ENCODE results near the gene IL27RA.
A peak's percentile ranks its signal among the peaks of the same experiment; 100 is the strongest.
"Not testable (repeated sequence)": the region's sequence is repeated elsewhere in the genome, so short reads cannot be mapped to it uniquely, and the experiment has no call there.

Gene IL27RA

GRCh38 chr19:14019100-14019499 lies 12.5 kb upstream of the IL27RA start:
- Histone ChIP-seq H3K27ac (ENCODE audit: low read depth, low read length) (no peak overlapping the region), H3K27me3 (ENCODE audit: control insufficient read depth, insufficient read depth, low read length) (no peaks in the 10 kb centered on the region), H3K36me3 (ENCODE audit: control insufficient read depth, insufficient read depth, low read length) (no peaks in the 10 kb centered on the region), H3K9ac (ENCODE audit: low read depth, low read length) (no peak overlapping the region), H3K4me1 (ENCODE audit: control insufficient read depth, insufficient read depth, low read length) (peaks cover 3% of the 10 kb centered on the region; the same call in 1 of the 2 replicates), H3K9me3 (ENCODE audit: control insufficient read depth, insufficient read depth, low read length) (no peaks in the 10 kb centered on the region), H3K4me3 (ENCODE audit: low read depth, low read length) (no peak overlapping the region)

- not testable (repeated sequence) for H3K27ac ChIP-seq (ENCODE audit: low read depth, low read length); H3K4me1 ChIP-seq (ENCODE audit: control insufficient read depth, insufficient read depth, low read length)
Observed at GRCh38 chr19:14019739-14020138, 11.8 kb upstream of the IL27RA start.

GRCh38 chr19:14021474-14021873 lies 10.1 kb upstream of the IL27RA start:
- no peak overlapping the region for H3K9ac ChIP-seq (ENCODE audit: low read depth, low read length)
- H3K4me3 ChIP-seq (ENCODE audit: low read depth, low read length) = no peak overlapping the region
- no peaks in the 10 kb centered on the region for H3K36me3 ChIP-seq (ENCODE audit: control insufficient read depth, insufficient read depth, low read length)
- H3K27ac ChIP-seq (ENCODE audit: low read depth, low read length) = no peak overlapping the region
- H3K27me3 ChIP-seq (ENCODE audit: control insufficient read depth, insufficient read depth, low read length) = no peaks in the 10 kb centered on the region
- H3K4me1 ChIP-seq (ENCODE audit: control insufficient read depth, insufficient read depth, low read length) = peaks cover 3% of the 10 kb centered on the region; the same call in 1 of the 2 replicates
- no peaks in the 10 kb centered on the region for H3K9me3 ChIP-seq (ENCODE audit: control insufficient read depth, insufficient read depth, low read length)

More at GRCh38 chr19:14019739-14020138, 11.8 kb upstream of the IL27RA start:
- H3K9ac ChIP-seq (ENCODE audit: low read depth, low read length); H3K9me3 ChIP-seq (ENCODE audit: control insufficient read depth, insufficient read depth, low read length); H3K4me3 ChIP-seq (ENCODE audit: low read depth, low read length); H3K27me3 ChIP-seq (ENCODE audit: control insufficient read depth, insufficient read depth, low read length); H3K36me3 ChIP-seq (ENCODE audit: control insufficient read depth, insufficient read depth, low read length): not testable (repeated sequence)

- Histone ChIP-seq H3K9ac (ENCODE audit: low read depth, low read length) (no peak overlapping the region), H3K4me3 (ENCODE audit: low read depth, low read length) (no peak overlapping the region), H3K4me1 (ENCODE audit: control insufficient read depth, insufficient read depth, low read length) (peaks cover 3% of the 10 kb centered on the region; the same call in 1 of the 2 replicates), H3K36me3 (ENCODE audit: control insufficient read depth, insufficient read depth, low read length) (no peaks in the 10 kb centered on the region), H3K9me3 (ENCODE audit: control insufficient read depth, insufficient read depth, low read length) (no peaks in the 10 kb centered on the region), H3K27ac (ENCODE audit: low read depth, low read length) (no peak overlapping the region), H3K27me3 (ENCODE audit: control insufficient read depth, insufficient read depth, low read length) (no peaks in the 10 kb centered on the region)
Observed at GRCh38 chr19:14022469-14022868, 9.1 kb upstream of the IL27RA start.

- Histone ChIP-seq H3K4me3 (ENCODE audit: low read depth, low read length) (no peak overlapping the region), H3K27ac (ENCODE audit: low read depth, low read length) (peak overlapping the region; percentile 74), H3K4me1 (ENCODE audit: control insufficient read depth, insufficient read depth, low read length) (peaks cover 3% of the 10 kb centered on the region; the same call in 1 of the 2 replicates), H3K36me3 (ENCODE audit: control insufficient read depth, insufficient read depth, low read length) (no peaks in the 10 kb centered on the region), H3K9ac (ENCODE audit: low read depth, low read length) (no peak overlapping the region), H3K27me3 (ENCODE audit: control insufficient read depth, insufficient read depth, low read length) (no peaks in the 10 kb centered on the region), H3K9me3 (ENCODE audit: control insufficient read depth, insufficient read depth, low read length) (no peaks in the 10 kb centered on the region)
Observed at GRCh38 chr19:14023404-14024235, 7.9 kb upstream of the IL27RA start.

GRCh38 chr19:14026652-14027192 lies 4.8 kb upstream of the IL27RA start:
- not testable (repeated sequence) for H3K9me3 ChIP-seq (ENCODE audit: control insufficient read depth, insufficient read depth, low read length); H3K4me1 ChIP-seq (ENCODE audit: control insufficient read depth, insufficient read depth, low read length); H3K9ac ChIP-seq (ENCODE audit: low read depth, low read length); H3K4me3 ChIP-seq (ENCODE audit: low read depth, low read length); H3K27ac ChIP-seq (ENCODE audit: low read depth, low read length); H3K36me3 ChIP-seq (ENCODE audit: control insufficient read depth, insufficient read depth, low read length); H3K27me3 ChIP-seq (ENCODE audit: control insufficient read depth, insufficient read depth, low read length)

- H3K36me3 ChIP-seq (ENCODE audit: control insufficient read depth, insufficient read depth, low read length) = no peaks in the 10 kb centered on the region
- H3K27ac ChIP-seq (ENCODE audit: low read depth, low read length) = no peak within 1 kb of the TSS
- peaks cover 7% of the 10 kb centered on the region; the same call in 1 of the 2 replicates for H3K27me3 ChIP-seq (ENCODE audit: control insufficient read depth, insufficient read depth, low read length)
- H3K9ac ChIP-seq (ENCODE audit: low read depth, low read length) = no peak within 1 kb of the TSS
- H3K4me1 ChIP-seq (ENCODE audit: control insufficient read depth, insufficient read depth, low read length) = peaks cover 3% of the 10 kb centered on the region; the same call in 1 of the 2 replicates
- H3K4me3 ChIP-seq (ENCODE audit: low read depth, low read length) = no peak within 1 kb of the TSS
- H3K9me3 ChIP-seq (ENCODE audit: control insufficient read depth, insufficient read depth, low read length) = no peaks in the 10 kb centered on the region
Observed at GRCh38 chr19:14027856-14028450, 3.6 kb upstream of the IL27RA start, which contains the start of gene RLN3. Gene RLN3, plus strand, starts transcription at chr19:14028148. Its CDS starts 57 bp downstream, at chr19:14028205.

GRCh38 chr19:14028901-14029300 lies 2.7 kb upstream of the IL27RA start:
- Histone ChIP-seq H3K4me3 (ENCODE audit: low read depth, low read length) (no peak overlapping the region), H3K27me3 (ENCODE audit: control insufficient read depth, insufficient read depth, low read length) (peaks cover 7% of the 10 kb centered on the region; the same call in 1 of the 2 replicates), H3K36me3 (ENCODE audit: control insufficient read depth, insufficient read depth, low read length) (no peaks in the 10 kb centered on the region), H3K4me1 (ENCODE audit: control insufficient read depth, insufficient read depth, low read length) (no peaks in the 10 kb centered on the region), H3K9ac (ENCODE audit: low read depth, low read length) (no peak overlapping the region), H3K27ac (ENCODE audit: low read depth, low read length) (no peak overlapping the region), H3K9me3 (ENCODE audit: control insufficient read depth, insufficient read depth, low read length) (no peaks in the 10 kb centered on the region)

GRCh38 chr19:14030997-14031718 lies 404 bp upstream of the IL27RA start:
- Histone ChIP-seq H3K9me3 (ENCODE audit: control insufficient read depth, insufficient read depth, low read length) (no peaks in the 10 kb centered on the region), H3K9ac (ENCODE audit: low read depth, low read length) (no peak overlapping the region), H3K4me1 (ENCODE audit: control insufficient read depth, insufficient read depth, low read length) (no peaks in the 10 kb centered on the region), H3K27me3 (ENCODE audit: control insufficient read depth, insufficient read depth, low read length) (peaks cover 7% of the 10 kb centered on the region; the same call in 1 of the 2 replicates), H3K36me3 (ENCODE audit: control insufficient read depth, insufficient read depth, low read length) (no peaks in the 10 kb centered on the region), H3K27ac (ENCODE audit: low read depth, low read length) (no peak overlapping the region), H3K4me3 (ENCODE audit: low read depth, low read length) (peak overlapping the region; percentile 82)

GRCh38 chr19:14033946-14034345 lies 2.4 kb downstream of the IL27RA start:
- no peak overlapping the region for H3K9ac ChIP-seq (ENCODE audit: low read depth, low read length)

More at GRCh38 chr19:14033946-14034345, 2.4 kb downstream of the IL27RA start:
- Histone ChIP-seq H3K36me3 (ENCODE audit: control insufficient read depth, insufficient read depth, low read length) (no peaks in the 10 kb centered on the region), H3K4me3 (ENCODE audit: low read depth, low read length) (no peak overlapping the region), H3K9me3 (ENCODE audit: control insufficient read depth, insufficient read depth, low read length) (no peaks in the 10 kb centered on the region), H3K4me1 (ENCODE audit: control insufficient read depth, insufficient read depth, low read length) (no peaks in the 10 kb centered on the region), H3K27me3 (ENCODE audit: control insufficient read depth, insufficient read depth, low read length) (peaks cover 7% of the 10 kb centered on the region; the same call in 1 of the 2 replicates), H3K27ac (ENCODE audit: low read depth, low read length) (no peak overlapping the region)

All from HUES48 (cell line).